Measurements from ENCODE around the gene CCSER1. TPM values are rescaled to one million over a fixed set of nuclear protein-coding genes. Genes with fewer than 3 reads are reported as not detected.

CCSER1 gene
- total RNA-seq, 4 donors from 2014 or later: 13.3 to 54.6 (median 34.0) TPM

DNA sequence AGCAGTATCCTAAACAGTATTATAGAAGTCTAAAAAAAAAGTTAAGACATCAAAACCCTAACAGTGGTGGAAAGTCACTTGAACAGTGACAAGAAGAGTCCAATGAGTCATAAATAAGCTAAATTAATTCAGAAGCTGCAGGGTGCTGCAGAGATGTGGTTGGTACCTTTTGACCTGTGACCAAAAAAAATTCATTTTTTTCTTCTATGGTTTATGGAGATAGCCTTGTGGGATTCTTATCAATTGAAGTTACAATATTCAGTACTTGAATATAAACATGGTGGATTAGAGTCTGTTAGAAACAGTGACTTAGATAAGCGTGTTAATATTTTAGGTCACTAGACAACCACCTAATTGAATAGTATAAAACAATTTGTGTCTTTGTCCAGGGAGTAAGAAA, 35.4 kb downstream of the CCSER1 start:
- in situ Hi-C loops (cut with MboI; ENCODE audit: low pct_ligation_motif_present in 1 of 4, low pct_unique_long_range_greater_than_20kb in 1 of 4, low sequenced_read_pairs in 3 of 4): no loop called here
- 86 to 90% methylated on average over 1 of the region's 1 CpG for WGBS, 2 donors (ENCODE audit: low coverage in 1 of 2)
- intact Hi-C loops (cut with DNase I; ENCODE audit: low total_unique reads): no loop called here

DNA sequence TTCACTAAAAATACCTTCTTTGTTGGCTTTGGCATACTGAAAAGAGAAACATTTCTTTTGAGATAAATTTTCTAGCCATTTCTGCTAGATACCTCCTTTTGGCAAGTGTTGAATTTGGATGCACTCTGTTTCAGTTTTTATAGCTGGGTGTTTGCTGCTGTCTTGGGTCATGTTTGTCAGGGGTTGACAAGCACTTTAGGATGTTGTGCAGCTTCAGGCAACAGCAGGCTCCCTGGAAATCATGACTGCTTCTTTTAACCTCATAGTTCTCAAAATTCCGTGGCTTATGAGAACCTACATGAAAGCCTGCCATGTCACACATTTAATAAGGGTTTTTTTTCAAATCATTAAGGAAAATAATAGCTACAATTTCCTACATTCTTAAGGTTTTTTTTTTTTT, 36.7 kb downstream of the CCSER1 start:
- Histone ChIP-seq H3K27ac (no peak overlapping the region), H3K4me1 (peaks cover 0 to 4% (median 0%) of the 10 kb centered on the region in 4 donors), H3K9me3 (no peaks in the 10 kb centered on the region), H3K36me3 (no peaks in the 10 kb centered on the region), H3K27me3 (no peaks in the 10 kb centered on the region), H3K4me3 (no peak overlapping the region)
- intact Hi-C loops (cut with DNase I; ENCODE audit: low total_unique reads): no loop called here
- 89 to 93% methylated on average over 1 of the region's 1 CpG for WGBS, 2 donors (ENCODE audit: low coverage in 1 of 2)
- no peak for DNase-seq
- in situ Hi-C loops (cut with MboI; ENCODE audit: low pct_ligation_motif_present in 1 of 4, low pct_unique_long_range_greater_than_20kb in 1 of 4, low sequenced_read_pairs in 3 of 4): no loop called here
- TF ChIP-seq EP300 (IDR thresholded peaks at IDR 0.05; ENCODE audit: low read depth): no peak
- TF ChIP-seq, protein P1, sequence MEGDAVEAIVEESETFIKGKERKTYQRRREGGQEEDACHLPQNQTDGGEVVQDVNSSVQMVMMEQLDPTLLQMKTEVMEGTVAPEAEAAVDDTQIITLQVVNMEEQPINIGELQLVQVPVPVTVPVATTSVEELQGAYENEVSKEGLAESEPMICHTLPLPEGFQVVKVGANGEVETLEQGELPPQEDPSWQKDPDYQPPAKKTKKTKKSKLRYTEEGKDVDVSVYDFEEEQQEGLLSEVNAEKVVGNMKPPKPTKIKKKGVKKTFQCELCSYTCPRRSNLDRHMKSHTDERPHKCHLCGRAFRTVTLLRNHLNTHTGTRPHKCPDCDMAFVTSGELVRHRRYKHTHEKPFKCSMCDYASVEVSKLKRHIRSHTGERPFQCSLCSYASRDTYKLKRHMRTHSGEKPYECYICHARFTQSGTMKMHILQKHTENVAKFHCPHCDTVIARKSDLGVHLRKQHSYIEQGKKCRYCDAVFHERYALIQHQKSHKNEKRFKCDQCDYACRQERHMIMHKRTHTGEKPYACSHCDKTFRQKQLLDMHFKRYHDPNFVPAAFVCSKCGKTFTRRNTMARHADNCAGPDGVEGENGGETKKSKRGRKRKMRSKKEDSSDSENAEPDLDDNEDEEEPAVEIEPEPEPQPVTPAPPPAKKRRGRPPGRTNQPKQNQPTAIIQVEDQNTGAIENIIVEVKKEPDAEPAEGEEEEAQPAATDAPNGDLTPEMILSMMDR (IDR thresholded peaks at IDR 0.05): no peak
- no peak for TF ChIP-seq POLR2A (IDR thresholded peaks at IDR 0.05)
- TF ChIP-seq POLR2AphosphoS5 (IDR thresholded peaks at IDR 0.05): no peak

More for the DNA sequence above, 35.4 kb downstream of the CCSER1 start:
- Histone ChIP-seq H3K4me3 (no peak overlapping the region), H3K4me1 (peaks cover 0 to 4% (median 0%) of the 10 kb centered on the region in 4 donors), H3K36me3 (no peaks in the 10 kb centered on the region), H3K27ac (no peak overlapping the region), H3K27me3 (no peaks in the 10 kb centered on the region), H3K9me3 (no peaks in the 10 kb centered on the region)
- no peak for DNase-seq
- TF ChIP-seq POLR2A (IDR thresholded peaks at IDR 0.05) (no peak), EP300 (IDR thresholded peaks at IDR 0.05; ENCODE audit: low read depth) (no peak), POLR2AphosphoS5 (IDR thresholded peaks at IDR 0.05) (no peak)
- TF ChIP-seq, protein P1 (IDR thresholded peaks at IDR 0.05): no peak

DNA sequence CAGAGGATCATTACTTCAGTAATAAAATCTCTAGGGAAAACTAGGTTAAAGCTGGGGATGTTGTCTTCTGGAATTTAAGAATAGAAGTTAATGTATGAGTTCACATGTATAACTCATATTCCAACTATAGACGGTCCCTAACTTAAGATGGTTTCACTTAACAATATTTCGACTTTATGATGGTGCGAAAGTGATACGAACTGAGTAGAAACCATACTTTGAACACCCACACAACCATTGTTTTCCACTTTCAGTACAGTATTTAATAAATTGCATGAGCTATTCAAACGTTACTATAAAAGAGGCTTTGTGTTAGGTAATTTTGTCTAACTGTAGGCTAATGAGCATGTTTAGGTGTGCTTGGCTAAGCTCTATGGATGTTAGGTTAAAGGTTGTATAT, 38.7 kb downstream of the CCSER1 start:
- intact Hi-C loops (cut with DNase I; ENCODE audit: low total_unique reads) (no loop called here), in situ Hi-C loops (cut with MboI; ENCODE audit: low pct_ligation_motif_present in 1 of 4, low pct_unique_long_range_greater_than_20kb in 1 of 4, low sequenced_read_pairs in 3 of 4) (no loop called here)
- Histone ChIP-seq H3K27me3 (no peaks in the 10 kb centered on the region), H3K36me3 (no peaks in the 10 kb centered on the region), H3K27ac (no peak overlapping the region), H3K4me3 (no peak overlapping the region), H3K4me1 (no peaks in the 10 kb centered on the region), H3K9me3 (no peaks in the 10 kb centered on the region)
- 75 to 78% methylated on average over 5 of the region's 5 CpGs for WGBS, 2 donors (ENCODE audit: low coverage in 1 of 2)
- TF ChIP-seq POLR2AphosphoS5 (IDR thresholded peaks at IDR 0.05) (no peak), EP300 (IDR thresholded peaks at IDR 0.05; ENCODE audit: low read depth) (no peak), POLR2A (IDR thresholded peaks at IDR 0.05) (no peak)
- TF ChIP-seq, protein P1 (IDR thresholded peaks at IDR 0.05): no peak
- DNase-seq: no peak

DNA sequence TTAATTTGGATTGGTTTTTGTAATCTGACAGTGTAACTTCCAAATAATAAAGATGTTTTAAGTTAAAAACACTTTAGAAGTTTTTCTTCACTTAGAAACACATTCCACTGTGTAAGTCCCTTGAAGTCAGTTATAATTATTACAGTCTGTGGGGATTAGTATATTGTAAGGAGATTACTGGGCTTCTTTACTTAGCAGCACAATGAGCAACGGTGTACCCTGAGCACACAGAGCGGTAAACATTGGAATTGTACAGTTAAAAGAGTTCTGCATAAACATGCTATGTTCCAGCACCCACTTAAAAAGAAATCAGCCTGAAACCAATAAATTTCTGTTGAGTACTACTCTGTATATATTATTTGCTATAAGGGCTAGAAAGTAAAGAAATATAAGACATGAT, 44.3 kb downstream of the CCSER1 start:
- H3K36me3 ChIP-seq: no peaks in the 10 kb centered on the region
- DNase-seq: no peak
- intact Hi-C loops (cut with DNase I; ENCODE audit: low total_unique reads): no loop called here
- H3K4me3 ChIP-seq: no peak overlapping the region
- in situ Hi-C loops (cut with MboI; ENCODE audit: low pct_ligation_motif_present in 1 of 4, low pct_unique_long_range_greater_than_20kb in 1 of 4, low sequenced_read_pairs in 3 of 4): no loop called here
- H3K9me3 ChIP-seq: no peaks in the 10 kb centered on the region
- no peak overlapping the region for H3K27ac ChIP-seq
- peaks cover 0 to 5% (median 0%) of the 10 kb centered on the region in 4 donors for H3K4me1 ChIP-seq
- TF ChIP-seq POLR2A (IDR thresholded peaks at IDR 0.05) (no peak), POLR2AphosphoS5 (IDR thresholded peaks at IDR 0.05) (no peak), EP300 (IDR thresholded peaks at IDR 0.05; ENCODE audit: low read depth) (no peak)
- TF ChIP-seq, protein P1 (IDR thresholded peaks at IDR 0.05): no peak
- WGBS, 2 donors (ENCODE audit: low coverage in 1 of 2): 43 to 71% methylated on average over 2 of the region's 2 CpGs
- no peaks in the 10 kb centered on the region for H3K27me3 ChIP-seq
